Esophagus muscularis mucosa (tissue), 3 donors: ENCODE results near the gene SLC22A24.

Experiments used
- CTCF ChIP-seq, 3 experiments: fragments of 200-600 bp in 2 of 3; fragments of 450-650 bp in 1 of 3; sonication (generic) in 2 of 3; IDR thresholded peaks; one replicate each; pipeline ENCODE4 v1.5.1; 2017 to 2019; ENCODE audit warnings: antibody characterized with exemption in 3 of 3, mild to moderate bottlenecking in 2 of 3, moderate library complexity in 1 of 3
- POLR2AphosphoS5 ChIP-seq, 2 donors: sonication (generic); formaldehyde crosslinking; IDR thresholded peaks; one replicate each; pipeline ENCODE4 v1.6.1; 2017; ENCODE audit warnings: antibody characterized with exemption in 2 of 2

GRCh38 chr11:63132985-63133775 lies 10.8 kb downstream of the SLC22A24 start:
- TF ChIP-seq CTCF (IDR thresholded peaks at IDR 0.05) (no peak), POLR2AphosphoS5 (IDR thresholded peaks at IDR 0.05) (no peak)
